HepG2 (cell line): ENCODE measurements around the gene ECSIT.

Source experiments
- NFRKB ChIP-seq: fragments of 450-650 bp; IDR thresholded peaks from 2 replicates; pipeline ENCODE4 v1.6.1; 2017
- ZMAT3 ChIP-seq: sonication (generic); formaldehyde crosslinking; conservative IDR thresholded peaks from 2 replicates; pipeline ENCODE4 v1.7.0; 2021; ENCODE audit warnings: missing genetic modification reagents

GRCh38 chr19:11506101-11506555 is 22.8 kb downstream of the ECSIT start:
- TF ChIP-seq ZMAT3 (CRISPR knock-in tag) = no peak
- TF ChIP-seq NFRKB = no peak
